MM.1S (cell line): ENCODE measurements around the gene ABTB2.

ENCODE experiments used
- DNase-seq: peaks from one replicate; pipeline ENCODE4 v3.0.0-alpha.2; 2015
- H2AFZ ChIP-seq: fragments of 300-600 bp; sonication (generic); 2 replicates; pipeline ENCODE4 v1.6.0; 2016; ENCODE audit warnings: antibody characterized with exemption, low read length
- H3F3A ChIP-seq: fragments of 300-600 bp; sonication (generic); 2 replicates; pipeline ENCODE4 v1.6.1; 2016; ENCODE audit warnings: mild to moderate bottlenecking, antibody characterized with exemption, low read length, moderate library complexity, mixed read lengths; ENCODE audit not compliant: insufficient read depth
- H3K27ac ChIP-seq: fragments of 300-600 bp; sonication (generic); 2 replicates; pipeline ENCODE4 v1.5.1; 2016; ENCODE audit warnings: mild to moderate bottlenecking, low read length
- H3K27me3 ChIP-seq: fragments of 300-600 bp; sonication (generic); replicated peaks from 2 replicates; pipeline ENCODE4 v1.6.0; 2016; ENCODE audit warnings: low read length; ENCODE audit not compliant: insufficient read depth
- H3K36me3 ChIP-seq: fragments of 300-600 bp; sonication (generic); replicated peaks from 2 replicates; pipeline ENCODE4 v1.6.1; 2016; ENCODE audit warnings: mild to moderate bottlenecking, low read length, mixed read lengths; ENCODE audit not compliant: insufficient read depth
- H3K4me1 ChIP-seq: fragments of 300-600 bp; sonication (generic); 2 replicates; pipeline ENCODE4 v1.6.1; 2016; ENCODE audit warnings: low read length, mixed read lengths
- H3K4me2 ChIP-seq: fragments of 300-600 bp; sonication (generic); 2 replicates; pipeline ENCODE4 v1.6.0; 2016; ENCODE audit warnings: low read depth, low read length
- H3K4me3 ChIP-seq: fragments of 300-600 bp; sonication (generic); 2 replicates; pipeline ENCODE4 v1.5.1; 2016; ENCODE audit warnings: low read length, mixed read lengths
- H3K79me2 ChIP-seq: fragments of 300-600 bp; sonication (generic); 2 replicates; pipeline ENCODE4 v1.6.1; 2016; ENCODE audit warnings: mixed run types, low read length, mixed read lengths
- H3K9ac ChIP-seq: fragments of 300-600 bp; sonication (generic); 2 replicates; pipeline ENCODE4 v1.6.1; 2016; ENCODE audit warnings: low read length, mixed read lengths
- H3K9me2 ChIP-seq: fragments of 300-600 bp; sonication (generic); replicated peaks from 2 replicates; pipeline ENCODE4 v1.6.1; 2016; ENCODE audit warnings: mild to moderate bottlenecking, low read length, mixed read lengths; ENCODE audit not compliant: insufficient read depth
- H3K9me3 ChIP-seq: fragments of 300-600 bp; sonication (generic); replicated peaks from 2 replicates; pipeline ENCODE4 v1.6.1; 2016; ENCODE audit warnings: mild to moderate bottlenecking, low read length, mixed read lengths; ENCODE audit not compliant: insufficient read depth
- H4K20me1 ChIP-seq: fragments of 300-600 bp; sonication (generic); 2 replicates; pipeline ENCODE4 v1.6.1; 2016; ENCODE audit warnings: mild to moderate bottlenecking, low read length, moderate library complexity, mixed read lengths; ENCODE audit not compliant: insufficient read depth
- EZH2 ChIP-seq: fragments of 300-600 bp; sonication (generic); optimal IDR thresholded peaks from 2 replicates; pipeline ENCODE3; 2017; ENCODE audit warnings: low read depth, mild to moderate bottlenecking, antibody characterized with exemption, low read length, mixed read lengths
- EZH2phosphoT487 ChIP-seq: fragments of 300-600 bp; sonication (generic); IDR thresholded peaks from 2 replicates; pipeline ENCODE4 v1.6.1; 2018; ENCODE audit warnings: antibody characterized with exemption, low read length
- TF ChIP-seq, protein P1 (sequence below): fragments of 300-600 bp; sonication (generic); IDR thresholded peaks from 2 replicates; pipeline ENCODE4 v1.5.1; 2016; ENCODE audit warnings: antibody characterized with exemption, low read length, mixed read lengths

The ABTB2 gene

DNA sequence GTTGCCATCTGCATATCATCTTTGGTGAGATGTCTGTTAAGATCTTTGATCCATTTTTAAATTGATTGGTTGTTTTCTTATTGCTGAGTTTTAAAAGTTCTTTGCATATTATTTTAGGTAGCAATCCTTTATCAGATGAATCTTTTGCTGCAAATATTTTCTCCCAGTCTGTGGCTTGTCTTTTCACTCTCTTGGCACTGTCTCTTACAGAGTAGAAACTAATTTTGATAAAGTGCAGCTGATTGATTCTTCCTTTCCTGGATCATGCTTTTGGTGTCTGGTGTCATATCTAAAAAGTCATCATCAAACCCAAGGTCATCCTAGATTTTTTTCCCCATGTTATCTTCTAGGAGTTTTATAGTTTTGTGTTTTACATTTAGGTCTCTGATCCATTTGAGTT is 139.7 kb downstream of the ABTB2 start:
- TF ChIP-seq, protein P1, sequence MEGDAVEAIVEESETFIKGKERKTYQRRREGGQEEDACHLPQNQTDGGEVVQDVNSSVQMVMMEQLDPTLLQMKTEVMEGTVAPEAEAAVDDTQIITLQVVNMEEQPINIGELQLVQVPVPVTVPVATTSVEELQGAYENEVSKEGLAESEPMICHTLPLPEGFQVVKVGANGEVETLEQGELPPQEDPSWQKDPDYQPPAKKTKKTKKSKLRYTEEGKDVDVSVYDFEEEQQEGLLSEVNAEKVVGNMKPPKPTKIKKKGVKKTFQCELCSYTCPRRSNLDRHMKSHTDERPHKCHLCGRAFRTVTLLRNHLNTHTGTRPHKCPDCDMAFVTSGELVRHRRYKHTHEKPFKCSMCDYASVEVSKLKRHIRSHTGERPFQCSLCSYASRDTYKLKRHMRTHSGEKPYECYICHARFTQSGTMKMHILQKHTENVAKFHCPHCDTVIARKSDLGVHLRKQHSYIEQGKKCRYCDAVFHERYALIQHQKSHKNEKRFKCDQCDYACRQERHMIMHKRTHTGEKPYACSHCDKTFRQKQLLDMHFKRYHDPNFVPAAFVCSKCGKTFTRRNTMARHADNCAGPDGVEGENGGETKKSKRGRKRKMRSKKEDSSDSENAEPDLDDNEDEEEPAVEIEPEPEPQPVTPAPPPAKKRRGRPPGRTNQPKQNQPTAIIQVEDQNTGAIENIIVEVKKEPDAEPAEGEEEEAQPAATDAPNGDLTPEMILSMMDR: no peak
- TF ChIP-seq EZH2 (no peak), EZH2phosphoT487 (no peak)
- no peaks in the 10 kb centered on the region for H3K27me3 ChIP-seq
- H3K4me3 ChIP-seq: no peak overlapping the region
- no peaks in the 10 kb centered on the region for H3K36me3 ChIP-seq
- no peak for DNase-seq
- no peaks in the 10 kb centered on the region for H3K9me2 ChIP-seq
- no peak overlapping the region for H2AFZ ChIP-seq
- no peaks in the 10 kb centered on the region for H3K79me2 ChIP-seq
- H3K27ac ChIP-seq: no peak overlapping the region
- H3K4me1 ChIP-seq: no peaks in the 10 kb centered on the region
- no peaks in the 10 kb centered on the region for H3F3A ChIP-seq
- H3K9me3 ChIP-seq: no peaks in the 10 kb centered on the region
- no peak overlapping the region for H3K4me2 ChIP-seq
- no peak overlapping the region for H3K9ac ChIP-seq
- no peaks in the 10 kb centered on the region for H4K20me1 ChIP-seq

DNA sequence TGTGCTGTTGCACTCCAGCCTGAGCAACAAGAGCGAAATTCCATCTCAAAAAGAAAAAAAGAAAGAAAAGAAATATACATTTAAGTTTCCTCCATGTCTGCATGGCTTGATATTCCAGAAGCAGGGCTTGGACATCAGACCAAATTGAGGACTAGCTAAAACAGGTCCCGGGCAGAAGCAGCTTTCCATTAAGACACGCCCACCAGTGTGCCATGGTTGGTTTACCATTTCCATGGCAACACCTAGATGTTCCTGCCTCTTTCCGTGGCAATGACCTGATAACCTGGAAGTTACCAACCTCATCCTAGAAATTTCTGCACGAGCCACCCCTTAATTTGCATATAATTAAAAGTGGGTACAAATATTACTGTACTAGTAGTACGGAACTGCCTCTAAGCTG is 141.1 kb downstream of the ABTB2 start:
- no peak overlapping the region for H3K4me3 ChIP-seq
- no peaks in the 10 kb centered on the region for H3K9me2 ChIP-seq
- no peaks in the 10 kb centered on the region for H3K4me1 ChIP-seq
- H4K20me1 ChIP-seq: no peaks in the 10 kb centered on the region
- no peaks in the 10 kb centered on the region for H3K9me3 ChIP-seq
- no peak overlapping the region for H3K4me2 ChIP-seq
- H2AFZ ChIP-seq: no peak overlapping the region
- no peak for TF ChIP-seq EZH2phosphoT487
- TF ChIP-seq EZH2: no peak
- TF ChIP-seq, protein P1: no peak
- no peak overlapping the region for H3K27ac ChIP-seq
- no peaks in the 10 kb centered on the region for H3K36me3 ChIP-seq
- H3F3A ChIP-seq: no peaks in the 10 kb centered on the region
- DNase-seq: no peak
- H3K79me2 ChIP-seq: no peaks in the 10 kb centered on the region
- H3K27me3 ChIP-seq: no peaks in the 10 kb centered on the region
- H3K9ac ChIP-seq: no peak overlapping the region

DNA sequence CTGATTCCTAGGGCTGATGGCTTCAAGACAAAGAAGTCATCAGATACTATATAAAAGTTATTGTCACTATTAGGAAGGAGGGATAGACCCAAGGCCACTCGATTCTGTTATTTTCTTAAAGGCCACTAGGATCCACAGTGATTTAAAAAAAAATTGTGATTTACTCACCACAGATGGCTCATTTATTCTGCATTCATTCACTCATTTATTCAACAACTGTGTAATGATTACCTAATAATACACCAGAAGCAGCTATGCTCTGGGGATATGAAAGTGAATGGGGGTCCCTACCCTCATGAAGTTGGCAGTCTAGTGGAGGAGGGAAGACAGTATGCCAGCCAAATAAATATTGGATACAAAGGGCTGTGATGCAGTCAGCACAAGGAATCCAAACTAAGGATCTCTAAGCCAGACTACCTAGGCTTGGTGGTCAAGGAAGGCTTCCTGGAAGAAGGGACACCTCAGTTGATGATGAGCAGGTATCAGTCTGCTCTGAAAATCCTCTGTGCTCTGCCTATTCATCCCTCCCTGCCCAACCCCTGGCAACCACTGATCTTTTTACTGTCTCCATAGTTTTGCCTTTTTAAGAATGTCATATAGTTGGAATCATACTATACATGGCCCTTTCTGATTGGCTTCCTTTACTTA is 141.9 kb downstream of the ABTB2 start:
- Histone ChIP-seq H3K79me2 (no peaks in the 10 kb centered on the region), H2AFZ (no peak overlapping the region), H3K9me2 (no peaks in the 10 kb centered on the region), H3K36me3 (no peaks in the 10 kb centered on the region), H3K9me3 (no peaks in the 10 kb centered on the region), H3K27me3 (no peaks in the 10 kb centered on the region), H3K9ac (no peak overlapping the region), H3F3A (no peaks in the 10 kb centered on the region), H3K27ac (no peak overlapping the region), H3K4me3 (no peak overlapping the region), H4K20me1 (no peaks in the 10 kb centered on the region), H3K4me2 (no peak overlapping the region), H3K4me1 (no peaks in the 10 kb centered on the region)
- TF ChIP-seq EZH2 (no peak), EZH2phosphoT487 (no peak)
- TF ChIP-seq, protein P1: no peak
- no peak for DNase-seq
